GM20431 (cell line): Measurements from ENCODE around the gene ELOB.

Experiments used
- in situ Hi-C: fragments of 300-500 bp; cut with MseI, MboI; formaldehyde crosslinking; loops from one replicate; pipeline ENCODE4 v1.15.0; 2020; ENCODE audit warnings: low sequenced_read_pairs; ENCODE audit not compliant: unreplicated experiment

The ELOB gene

GRCh38 chr16:2785101-2785991 lies 8.3 kb upstream of the ELOB start:
- in situ Hi-C loops: no loop called here

GRCh38 chr16:2784358-2785100 lies 7.4 kb upstream of the ELOB start:
- in situ Hi-C loops: no loop called here

GRCh38 chr16:2783581-2784357 lies 6.7 kb upstream of the ELOB start:
- in situ Hi-C loops: no loop called here

- in situ Hi-C loops: no loop called here
Observed at GRCh38 chr16:2782583-2783351, 5.7 kb upstream of the ELOB start.

- in situ Hi-C loops: no loop called here
Observed at GRCh38 chr16:2779978-2780898, 3.2 kb upstream of the ELOB start.

- in situ Hi-C loops: no loop called here
Observed at GRCh38 chr16:2779151-2779920, 2.3 kb upstream of the ELOB start.

- in situ Hi-C loops: no loop called here
Observed at GRCh38 chr16:2778630-2778958, 1.5 kb upstream of the ELOB start.

- in situ Hi-C loops: no loop called here
Observed at GRCh38 chr16:2777903-2778629, 986 bp upstream of the ELOB start.

- in situ Hi-C loops: no loop called here
Observed at GRCh38 chr16:2776500-2777139, 460 bp downstream of the ELOB start.

GRCh38 chr16:2775765-2776499 lies 1.1 kb downstream of the ELOB start:
- in situ Hi-C loops: no loop called here

- in situ Hi-C loops: no loop called here
Observed at GRCh38 chr16:2775131-2775716, 1.9 kb downstream of the ELOB start.

GRCh38 chr16:2774161-2774891 lies 2.8 kb downstream of the ELOB start:
- in situ Hi-C loops: no loop called here

GRCh38 chr16:2773188-2773968 lies 3.7 kb downstream of the ELOB start:
- in situ Hi-C loops: no loop called here

- in situ Hi-C loops: no loop called here
Observed at GRCh38 chr16:2771496-2772402, 5.3 kb downstream of the ELOB start.
